Smooth muscle cell of the coronary artery (primary cell): Measurements from ENCODE around the gene YPEL1. TPM values are rescaled to one million over a fixed set of nuclear protein-coding genes. Genes with fewer than 3 reads are reported as not detected.

Experiments
- total RNA-seq: library from RNA; depleted of rRNA; stranded (reverse); fragments of >200 nt; gene quantifications from 2 replicates; pipeline ENCODE4 v1.2.3, GENCODE V29; 2014; ENCODE audit warnings: low replicate concordance

The YPEL1 gene, protein sequence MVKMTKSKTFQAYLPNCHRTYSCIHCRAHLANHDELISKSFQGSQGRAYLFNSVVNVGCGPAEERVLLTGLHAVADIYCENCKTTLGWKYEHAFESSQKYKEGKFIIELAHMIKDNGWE
- total RNA-seq = 0.98 and 1.1 TPM in 2 replicates

DNA sequence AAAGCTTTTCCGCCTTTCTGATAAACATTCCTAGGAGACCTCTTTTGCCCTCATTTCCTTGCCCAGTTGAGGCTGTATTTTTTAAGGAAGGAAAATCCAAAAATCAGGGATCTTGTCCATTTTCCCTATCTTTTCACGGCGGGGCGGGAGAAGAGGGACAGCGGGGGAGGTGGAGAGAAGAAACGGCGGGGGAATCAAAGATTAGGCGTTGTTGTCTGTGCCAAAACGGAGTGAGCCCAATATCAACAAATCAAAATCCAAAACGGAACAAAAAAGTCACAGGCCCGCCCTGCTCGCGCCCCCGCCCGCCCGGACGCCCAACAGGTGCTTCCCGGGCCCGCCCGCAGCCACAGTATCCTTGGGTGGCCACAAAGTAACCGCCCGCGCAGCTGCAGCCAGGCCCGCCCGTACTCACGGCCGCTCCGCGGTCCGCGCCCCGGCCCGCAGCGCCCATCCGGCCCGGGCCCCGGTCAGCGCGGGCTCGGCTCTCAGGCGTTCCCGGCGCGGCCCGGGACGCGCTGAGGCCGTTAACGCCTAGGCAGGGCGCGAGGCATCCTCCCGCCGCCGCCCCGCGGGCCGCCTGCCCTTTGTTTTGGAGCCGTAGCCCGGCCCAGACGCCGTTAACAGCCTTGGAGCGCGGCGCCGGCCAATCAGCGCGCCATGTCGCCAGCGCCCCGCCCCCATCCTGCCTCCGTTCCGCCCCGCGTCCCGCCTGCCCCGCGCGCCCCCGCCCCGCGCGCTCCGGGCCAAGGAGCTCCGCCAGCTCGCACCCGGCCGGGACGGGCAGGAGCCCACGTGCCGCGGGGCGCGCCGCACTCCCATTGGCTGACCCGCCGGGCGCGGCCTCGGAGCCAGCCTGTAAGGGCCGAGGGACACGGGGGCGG, at the start of gene YPEL1:
TSS of gene YPEL1 (minus strand) at position 595 of the 884 bp plus-strand sequence. CDS start 25,050 bp downstream, outside the sequence.

Other genes starting within 250 kb of the YPEL1 start
- gene RIMBP3C, start 184.3 kb downstream of the YPEL1 start, total RNA-seq = 0.15 and 0.70 TPM in 2 replicates
- gene UBE2L3, start 168.1 kb downstream of the YPEL1 start, total RNA-seq = 10.4 and 25.7 TPM in 2 replicates
- 3.3 and 15.1 TPM in 2 replicates for gene YDJC, start 105.8 kb downstream of the YPEL1 start, total RNA-seq
- gene CCDC116, start 103.0 kb downstream of the YPEL1 start, total RNA-seq = 0.08 and 0.23 TPM in 2 replicates
- gene SDF2L1, start 93.5 kb downstream of the YPEL1 start, total RNA-seq = 28.5 and 46.2 TPM in 2 replicates
- 17.4 and 22.0 TPM in 2 replicates for gene PPIL2, start 69.8 kb downstream of the YPEL1 start, total RNA-seq
- gene MAPK1, start 131.9 kb upstream of the YPEL1 start, total RNA-seq = 28.5 and 33.3 TPM in 2 replicates
- 24.2 and 35.1 TPM in 2 replicates for gene PPM1F, start 217.1 kb upstream of the YPEL1 start, total RNA-seq
- 13.9 and 14.7 TPM in 2 replicates for gene TOP3B, start 247.0 kb upstream of the YPEL1 start, total RNA-seq